HG03342 (cell line): ENCODE results near the gene SELENON.

Source experiments
- ATAC-seq: cut with Tn5 transposase; IDR thresholded peaks from one replicate; pipeline ENCODE4 v1.9.1; 2021; ENCODE audit warnings: mild to moderate bottlenecking, moderate library complexity; ENCODE audit not compliant: unreplicated experiment

Gene SELENON

GRCh38 chr1:25770541-25771220 is 29.3 kb upstream of the SELENON start:
- no peak for ATAC-seq

- no peak for ATAC-seq
Measured at GRCh38 chr1:25771221-25772114, 28.5 kb upstream of the SELENON start.

- ATAC-seq, result no peak
Measured at GRCh38 chr1:25772164-25772563, 27.8 kb upstream of the SELENON start.

GRCh38 chr1:25772692-25773245 is 27.2 kb upstream of the SELENON start:
- ATAC-seq, result no peak

- no peak for ATAC-seq
Measured at GRCh38 chr1:25773441-25774125, 26.4 kb upstream of the SELENON start.

- ATAC-seq, result no peak
Measured at GRCh38 chr1:25774206-25774803, 25.7 kb upstream of the SELENON start.

- no peak for ATAC-seq
Measured at GRCh38 chr1:25774921-25775771, 24.8 kb upstream of the SELENON start.

GRCh38 chr1:25779388-25779787 is 20.6 kb upstream of the SELENON start:
- ATAC-seq, result no peak

- ATAC-seq, result no peak
Measured at GRCh38 chr1:25779894-25780293, 20.1 kb upstream of the SELENON start.

GRCh38 chr1:25780318-25781129 is 19.5 kb upstream of the SELENON start:
- no peak for ATAC-seq

- ATAC-seq, result no peak
Measured at GRCh38 chr1:25781130-25781433, 18.9 kb upstream of the SELENON start.

GRCh38 chr1:25782608-25783201 is 17.3 kb upstream of the SELENON start:
- ATAC-seq, result no peak

- no peak for ATAC-seq
Measured at GRCh38 chr1:25784575-25785051, 15.4 kb upstream of the SELENON start.

- no peak for ATAC-seq
Measured at GRCh38 chr1:25785333-25786067, 14.5 kb upstream of the SELENON start.

GRCh38 chr1:25786887-25787759 is 12.9 kb upstream of the SELENON start:
- ATAC-seq, result no peak

GRCh38 chr1:25787760-25788166 is 12.2 kb upstream of the SELENON start:
- no peak for ATAC-seq

- no peak for ATAC-seq
Measured at GRCh38 chr1:25790472-25790871, 9.5 kb upstream of the SELENON start.
